GM18867 (cell line): Measurements from ENCODE around the gene PCSK7.
"Not testable (repeated sequence)": the region's sequence is repeated elsewhere in the genome, so short reads cannot be mapped to it uniquely, and the experiment has no call there.

Experiments
- ATAC-seq: cut with Tn5 transposase; IDR thresholded peaks from one replicate; pipeline ENCODE4 v1.9.1; 2021; ENCODE audit warnings: mild to moderate bottlenecking, moderate library complexity; ENCODE audit not compliant: unreplicated experiment

The PCSK7 gene

GRCh38 chr11:117217141-117218084, 14.5 kb downstream of the PCSK7 start:
- ATAC-seq, result no peak

- ATAC-seq, result no peak
These were observed 17.3 kb downstream of the PCSK7 start for GRCh38 chr11:117214404-117215110.

- ATAC-seq, result no peak
These were observed 19.0 kb downstream of the PCSK7 start for GRCh38 chr11:117212697-117213355.

GRCh38 chr11:117210620-117211019, 21.3 kb downstream of the PCSK7 start:
- no peak for ATAC-seq

GRCh38 chr11:117209351-117210125, 22.3 kb downstream of the PCSK7 start:
- not testable (repeated sequence) for ATAC-seq

- ATAC-seq, result not testable (repeated sequence)
These were observed 23.2 kb downstream of the PCSK7 start for GRCh38 chr11:117208710-117209109.

- ATAC-seq, result not testable (repeated sequence)
These were observed 24.4 kb downstream of the PCSK7 start for GRCh38 chr11:117207481-117207880.

- not testable (repeated sequence) for ATAC-seq
These were observed 25.0 kb downstream of the PCSK7 start for GRCh38 chr11:117206859-117207258.

- ATAC-seq, result not testable (repeated sequence)
These were observed 25.8 kb downstream of the PCSK7 start for GRCh38 chr11:117206111-117206510.

- no peak for ATAC-seq
These were observed 26.6 kb downstream of the PCSK7 start for GRCh38 chr11:117205211-117205818.

- no peak for ATAC-seq
These were observed 27.4 kb downstream of the PCSK7 start for GRCh38 chr11:117204283-117205080.

- no peak for ATAC-seq
These were observed 28.8 kb downstream of the PCSK7 start for GRCh38 chr11:117203069-117203407.

- ATAC-seq, result no peak
These were observed 29.3 kb downstream of the PCSK7 start for GRCh38 chr11:117202386-117203068.

GRCh38 chr11:117201658-117202305, 30.1 kb downstream of the PCSK7 start:
- no peak for ATAC-seq

GRCh38 chr11:117200813-117201657, 30.8 kb downstream of the PCSK7 start:
- no peak for ATAC-seq

GRCh38 chr11:117199916-117200812, 31.7 kb downstream of the PCSK7 start:
- no peak for ATAC-seq
